Measurements from ENCODE around the gene GAL3ST1. TPM values are rescaled to one million over a fixed set of nuclear protein-coding genes. Genes with fewer than 3 reads are reported as not detected.

Gene GAL3ST1
- total and polyA plus RNA-seq, 3 experiments from 2014 or later: 0.13 to 0.31 (median 0.13) TPM

DNA sequence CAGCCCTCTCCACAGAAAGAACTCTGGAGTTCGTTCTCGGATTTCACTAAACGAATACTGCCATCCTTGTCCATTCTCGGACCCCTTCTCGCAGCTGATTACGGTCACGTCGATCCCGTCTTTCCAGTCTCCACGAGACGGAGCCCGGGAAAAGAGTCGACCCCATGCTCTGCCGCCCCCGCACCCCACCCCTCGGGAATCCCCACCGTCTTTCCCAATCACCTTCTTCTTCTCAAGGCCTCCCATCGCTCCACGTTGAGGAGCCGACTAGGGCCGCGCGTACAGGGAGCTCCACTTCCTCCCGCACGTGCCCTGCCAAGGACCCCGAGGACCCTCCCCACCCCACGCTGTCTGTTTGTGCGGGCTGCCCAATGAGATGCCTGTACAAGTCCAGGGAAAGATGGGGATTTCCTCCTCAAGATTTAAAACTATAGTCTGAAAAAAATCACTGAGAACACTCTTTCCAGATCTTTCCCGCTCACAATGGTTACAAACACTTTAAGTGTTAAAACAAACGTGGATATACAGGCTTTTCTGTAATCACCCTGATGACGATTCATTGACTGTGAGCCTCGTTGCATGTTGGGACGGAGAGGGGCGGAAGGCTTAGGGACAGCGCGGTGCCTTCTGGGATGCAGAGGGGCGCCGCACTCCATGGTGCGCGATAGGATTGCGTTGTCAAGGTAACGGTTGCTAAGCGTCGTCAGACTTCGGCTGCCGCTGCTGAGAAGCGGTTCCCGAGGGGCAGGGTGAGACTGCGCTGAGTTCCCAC, 17.3 kb upstream of the GAL3ST1 start, which contains the start of gene PES1:
Gene PES1, minus strand, starts transcription at position 323 of the 772 bp plus-strand sequence. Its CDS starts 77 bp downstream, at position 246.
- Mint-ChIP-seq H3K27ac (no peak within 1 kb of the TSS), H3K9me3 (no peaks in the 10 kb centered on the region), H3K27me3 (peaks cover 0 to 10% of the 10 kb centered on the region in 2 donors), H3K4me1 (peaks cover 0 to 13% (median 0%) of the 10 kb centered on the region in 3 donors), H3K36me3 (peaks cover 6 to 30% (median 12%) of the 10 kb centered on the region in 3 donors), H3K4me3 (no peak within 1 kb of the TSS)
- ChIA-PET CTCF (interaction anchor here (1.0 to 1.9 kb wide), 3 partner anchors 11 to 43 kb away, joined by 3 to 7 read pairs (median 5); partner anchors contain the start of genes SLC35E4 and TCN2), POLR2A (interaction anchor here (0.8 to 1.4 kb wide), 3 partner anchors 43 to 1070 kb away, joined by 3 to 7 read pairs (median 4); partner anchors contain the start of genes MORC2, PISD, SLC35E4 and TUG1)
- Histone ChIP-seq H3K27ac (ENCODE audit: low read depth, low read length) (peak within 1 kb of the TSS; percentile 82), H3K36me3 (ENCODE audit: insufficient read depth, low read length) (peaks cover 19% of the 10 kb centered on the region), H3K27me3 (ENCODE audit: insufficient read depth, low read length, poor library complexity, severe bottlenecking) (no peaks in the 10 kb centered on the region), H3K4me1 (ENCODE audit: insufficient read depth, low read length) (peaks cover 10% of the 10 kb centered on the region), H3K4me3 (ENCODE audit: low read length) (peak within 1 kb of the TSS; percentile 86), H3K9me3 (ENCODE audit: low read length) (no peaks in the 10 kb centered on the region)
- peak; percentile 88 to 97 (median 96) for DNase-seq

DNA sequence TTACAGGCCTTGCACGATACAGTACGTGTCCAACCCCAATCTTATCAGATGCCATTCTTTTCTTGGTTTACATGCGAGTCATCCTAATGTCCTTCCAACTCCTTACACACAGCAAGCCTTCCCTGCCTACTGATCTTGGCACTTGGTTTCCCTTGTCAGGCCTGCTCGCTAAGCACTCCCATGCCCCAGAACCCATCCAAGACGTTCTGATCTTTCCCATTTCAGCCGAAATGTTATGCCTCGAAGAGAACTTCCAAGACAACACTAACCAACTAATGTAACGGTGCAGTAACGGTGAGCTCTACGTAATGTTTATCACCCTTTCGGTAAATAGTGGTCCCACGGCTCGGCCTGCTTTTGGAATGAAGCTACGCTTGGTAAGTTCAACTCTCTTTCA, 16.7 kb upstream of the GAL3ST1 start:
- Histone ChIP-seq H3K9me3 (ENCODE audit: low read length) (no peaks in the 10 kb centered on the region), H3K36me3 (ENCODE audit: insufficient read depth, low read length) (peaks cover 25% of the 10 kb centered on the region), H3K27ac (ENCODE audit: low read depth, low read length) (peak overlapping the region; percentile 82), H3K27me3 (ENCODE audit: insufficient read depth, low read length, poor library complexity, severe bottlenecking) (no peaks in the 10 kb centered on the region), H3K4me3 (ENCODE audit: low read length) (peak overlapping the region; percentile 86), H3K4me1 (ENCODE audit: insufficient read depth, low read length) (peaks cover 10% of the 10 kb centered on the region)
- no peak for DNase-seq
- POLR2A ChIA-PET: interaction anchor here (1.0 to 1.4 kb wide), 2 partner anchors 44 to 378 kb away, joined by 4 to 7 read pairs; partner anchors contain the start of genes MORC2, SLC35E4 and TUG1
- Mint-ChIP-seq H3K4me3 (no peak overlapping the region), H3K27ac (no peak overlapping the region), H3K9me3 (no peaks in the 10 kb centered on the region), H3K27me3 (peaks cover 0 to 10% of the 10 kb centered on the region in 2 donors), H3K4me1 (peaks cover 0 to 13% (median 0%) of the 10 kb centered on the region in 3 donors), H3K36me3 (peaks cover 11 to 36% (median 15%) of the 10 kb centered on the region in 3 donors)
- CTCF ChIA-PET: interaction anchor here (1.0 to 1.9 kb wide), 2 partner anchors 12 to 44 kb away, joined by 3 to 7 read pairs; partner anchors contain the start of gene SLC35E4

DNA sequence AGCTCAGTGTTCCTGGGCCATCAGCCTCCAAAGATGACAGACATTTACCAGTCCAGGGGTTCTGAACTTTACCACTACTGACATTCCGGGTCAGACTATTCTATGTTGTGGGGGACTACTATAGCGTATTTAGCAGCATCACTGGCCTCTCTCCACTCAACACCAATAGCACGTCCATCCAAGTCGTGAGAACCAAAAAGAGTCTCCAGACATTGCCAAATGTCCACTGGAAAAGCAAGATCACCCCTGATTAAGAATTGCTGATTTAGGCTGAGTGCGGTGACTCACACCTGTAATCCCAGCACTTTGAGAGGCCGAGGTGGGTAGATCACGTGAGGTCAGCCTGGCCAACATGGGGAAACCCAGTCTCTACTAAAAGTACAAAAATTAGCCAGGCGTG, 11.9 kb upstream of the GAL3ST1 start:
- Histone ChIP-seq H3K9me3 (ENCODE audit: low read length) (no peaks in the 10 kb centered on the region), H3K36me3 (ENCODE audit: insufficient read depth, low read length) (peaks cover 67% of the 10 kb centered on the region), H3K27ac (ENCODE audit: low read depth, low read length) (no peak overlapping the region), H3K4me1 (ENCODE audit: insufficient read depth, low read length) (peaks cover 10% of the 10 kb centered on the region), H3K4me3 (ENCODE audit: low read length) (no peak overlapping the region), H3K27me3 (ENCODE audit: insufficient read depth, low read length, poor library complexity, severe bottlenecking) (no peaks in the 10 kb centered on the region)
- CTCF ChIA-PET: no interaction called here
- DNase-seq: no peak
- Mint-ChIP-seq H3K4me1 (peaks cover 0 to 13% (median 0%) of the 10 kb centered on the region in 3 donors), H3K36me3 (peaks cover 17 to 83% (median 23%) of the 10 kb centered on the region in 3 donors), H3K4me3 (peak overlapping the region in 1 of 7 donors; percentile 60), H3K27ac (peak overlapping the region in 1 of 8 donors; percentile 29), H3K27me3 (no peaks in the 10 kb centered on the region), H3K9me3 (no peaks in the 10 kb centered on the region)
- POLR2A ChIA-PET: interaction anchor here (0.6 kb wide), 1 partner anchor 533 kb away, joined by 4 read pairs; no protein-coding TSS in a partner anchor

- peaks cover 0 to 2% (median 0%) of the 10 kb centered on the region in 3 donors for H3K4me1 Mint-ChIP-seq
- H3K9me3 ChIP-seq (ENCODE audit: low read length): no peaks in the 10 kb centered on the region
- H3K36me3 ChIP-seq (ENCODE audit: insufficient read depth, low read length): peaks cover 86% of the 10 kb centered on the region
- ChIA-PET POLR2A (no interaction called here), CTCF (no interaction called here)
- H3K36me3 Mint-ChIP-seq: peaks cover 21 to 99% (median 21%) of the 10 kb centered on the region in 3 donors
- H3K27me3 Mint-ChIP-seq: no peaks in the 10 kb centered on the region
- no peak overlapping the region for H3K27ac Mint-ChIP-seq
- no peak overlapping the region for H3K4me3 Mint-ChIP-seq
- H3K9me3 Mint-ChIP-seq: no peaks in the 10 kb centered on the region
- H3K4me3 ChIP-seq (ENCODE audit: low read length): no peak overlapping the region
- no peaks in the 10 kb centered on the region for H3K4me1 ChIP-seq (ENCODE audit: insufficient read depth, low read length)
- no peak for DNase-seq
- no peaks in the 10 kb centered on the region for H3K27me3 ChIP-seq (ENCODE audit: insufficient read depth, low read length, poor library complexity, severe bottlenecking)
- no peak overlapping the region for H3K27ac ChIP-seq (ENCODE audit: low read depth, low read length)
Observed at GRCh38 chr22:30584441-30584840, 10.0 kb upstream of the GAL3ST1 start.

- POLR2A ChIA-PET: interaction anchor here (1.1 kb wide), 1 partner anchor 1236 kb away, joined by 4 read pairs; no protein-coding TSS in a partner anchor
- Mint-ChIP-seq H3K9me3 (no peaks in the 10 kb centered on the region), H3K27ac (peak overlapping the region in 1 of 8 donors; percentile 70), H3K36me3 (peaks cover 25 to 98% (median 27%) of the 10 kb centered on the region in 3 donors), H3K27me3 (no peaks in the 10 kb centered on the region), H3K4me1 (no peaks in the 10 kb centered on the region), H3K4me3 (no peak overlapping the region)
- H3K36me3 ChIP-seq (ENCODE audit: insufficient read depth, low read length): peaks cover 83% of the 10 kb centered on the region
- H3K4me1 ChIP-seq (ENCODE audit: insufficient read depth, low read length): no peaks in the 10 kb centered on the region
- DNase-seq: no peak
- H3K4me3 ChIP-seq (ENCODE audit: low read length): no peak overlapping the region
- H3K9me3 ChIP-seq (ENCODE audit: low read length): no peaks in the 10 kb centered on the region
- CTCF ChIA-PET: no interaction called here
- no peaks in the 10 kb centered on the region for H3K27me3 ChIP-seq (ENCODE audit: insufficient read depth, low read length, poor library complexity, severe bottlenecking)
- H3K27ac ChIP-seq (ENCODE audit: low read depth, low read length): no peak overlapping the region
Observed at GRCh38 chr22:30582788-30583545, 8.5 kb upstream of the GAL3ST1 start.

DNA sequence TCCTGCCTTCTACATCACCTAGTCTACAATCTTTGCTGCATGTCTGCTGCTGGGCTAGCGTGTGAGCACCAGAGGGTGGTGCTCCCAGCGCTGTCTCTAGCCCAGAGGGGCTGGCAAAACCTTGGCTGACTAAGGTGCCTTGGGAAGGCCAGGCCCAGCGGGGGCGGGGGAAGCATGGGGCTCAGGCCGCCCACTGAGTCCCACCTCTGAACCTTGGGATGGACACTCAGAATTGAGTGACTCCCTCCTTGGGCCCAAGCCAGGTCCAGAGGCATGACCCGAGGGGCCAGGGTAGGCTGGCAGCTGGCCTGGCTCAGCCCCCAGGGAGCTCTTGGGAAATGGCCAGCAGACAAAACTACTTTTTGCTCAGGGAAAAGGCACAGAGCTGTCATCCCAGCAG, 7.6 kb upstream of the GAL3ST1 start:
- Mint-ChIP-seq H3K27me3 (no peaks in the 10 kb centered on the region), H3K4me1 (no peaks in the 10 kb centered on the region), H3K36me3 (peaks cover 22 to 98% (median 29%) of the 10 kb centered on the region in 3 donors), H3K27ac (no peak overlapping the region), H3K4me3 (no peak overlapping the region), H3K9me3 (no peaks in the 10 kb centered on the region)
- no peak for DNase-seq
- Histone ChIP-seq H3K4me1 (ENCODE audit: insufficient read depth, low read length) (no peaks in the 10 kb centered on the region), H3K27ac (ENCODE audit: low read depth, low read length) (no peak overlapping the region), H3K27me3 (ENCODE audit: insufficient read depth, low read length, poor library complexity, severe bottlenecking) (no peaks in the 10 kb centered on the region), H3K9me3 (ENCODE audit: low read length) (no peaks in the 10 kb centered on the region), H3K36me3 (ENCODE audit: insufficient read depth, low read length) (peaks cover 74% of the 10 kb centered on the region), H3K4me3 (ENCODE audit: low read length) (no peak overlapping the region)
- POLR2A ChIA-PET: interaction anchor here (1.1 kb wide), 1 partner anchor 1235 kb away, joined by 4 read pairs; no protein-coding TSS in a partner anchor
- CTCF ChIA-PET: no interaction called here

GRCh38 chr22:30580896-30581295, 6.4 kb upstream of the GAL3ST1 start:
- no peak overlapping the region for H3K27ac ChIP-seq (ENCODE audit: low read depth, low read length)
- Mint-ChIP-seq H3K36me3 (peaks cover 17 to 98% (median 26%) of the 10 kb centered on the region in 3 donors), H3K27ac (no peak overlapping the region), H3K4me1 (peaks cover 0 to 5% (median 1%) of the 10 kb centered on the region in 3 donors), H3K4me3 (no peak overlapping the region), H3K27me3 (no peaks in the 10 kb centered on the region), H3K9me3 (no peaks in the 10 kb centered on the region)
- POLR2A ChIA-PET: no interaction called here
- no peak for DNase-seq
- no peak overlapping the region for H3K4me3 ChIP-seq (ENCODE audit: low read length)
- H3K9me3 ChIP-seq (ENCODE audit: low read length): no peaks in the 10 kb centered on the region
- no peaks in the 10 kb centered on the region for H3K27me3 ChIP-seq (ENCODE audit: insufficient read depth, low read length, poor library complexity, severe bottlenecking)
- H3K36me3 ChIP-seq (ENCODE audit: insufficient read depth, low read length): peaks cover 71% of the 10 kb centered on the region
- CTCF ChIA-PET: no interaction called here
- no peaks in the 10 kb centered on the region for H3K4me1 ChIP-seq (ENCODE audit: insufficient read depth, low read length)
